GM23338 (cell line): Measurements from ENCODE around the gene FOXJ1. TPM values are rescaled to one million over a fixed set of nuclear protein-coding genes. Genes with fewer than 3 reads are reported as not detected.

Experiments
- ATAC-seq: fragments of 200-7000 bp; cut with Tn5 transposase; 3 replicates; pipeline ENCODE4 v1.9.1; 2020
- DNase-seq: peaks from one replicate; pipeline ENCODE4 v3.0.0-alpha.2; 2015; ENCODE audit warnings: low spot score
- H2AFZ ChIP-seq: fragments of 200-600 bp; sonication (generic); 2 replicates; pipeline ENCODE4 v1.8.0; 2016; ENCODE audit warnings: antibody characterized with exemption, mild to moderate bottlenecking, moderate library complexity
- H3F3A ChIP-seq: fragments of 200-600 bp; sonication (generic); replicated peaks from 2 replicates; pipeline ENCODE4 v1.8.0; 2017; ENCODE audit warnings: antibody characterized with exemption, mixed run types, low read depth
- H3K27ac ChIP-seq: fragments of 200-600 bp; sonication (generic); 2 replicates; pipeline ENCODE4 v1.6.1; 2016; ENCODE audit warnings: low read depth
- H3K27me3 ChIP-seq: fragments of 200-600 bp; sonication (generic); 2 replicates; pipeline ENCODE4 v1.8.0; 2016; ENCODE audit warnings: mild to moderate bottlenecking, mixed run types, moderate library complexity; ENCODE audit not compliant: insufficient read depth
- H3K36me3 ChIP-seq: fragments of 200-600 bp; sonication (generic); 2 replicates; pipeline ENCODE4 v1.8.0; 2016; ENCODE audit warnings: mild to moderate bottlenecking; ENCODE audit not compliant: insufficient read depth
- H3K4me1 ChIP-seq: fragments of 200-600 bp; sonication (generic); 2 replicates; pipeline ENCODE4 v1.8.0; 2016; ENCODE audit warnings: mild to moderate bottlenecking, moderate library complexity; ENCODE audit not compliant: insufficient read depth
- H3K4me2 ChIP-seq: fragments of 200-600 bp; sonication (generic); 2 replicates; pipeline ENCODE4 v1.7.1; 2017; ENCODE audit warnings: mixed run types
- H3K4me3 ChIP-seq: fragments of 200-600 bp; sonication (generic); 2 replicates; pipeline ENCODE4 v1.6.1; 2016; ENCODE audit warnings: mixed run types
- H3K79me2 ChIP-seq: fragments of 200-600 bp; sonication (generic); replicated peaks from 2 replicates; pipeline ENCODE4 v1.8.0; 2017; ENCODE audit warnings: mild to moderate bottlenecking; ENCODE audit not compliant: insufficient read depth
- H3K9me2 ChIP-seq: fragments of 200-600 bp; sonication (generic); 2 replicates; pipeline ENCODE4 v1.8.0; 2017; ENCODE audit not compliant: insufficient read depth
- H4K20me1 ChIP-seq: fragments of 200-600 bp; sonication (generic); replicated peaks from 2 replicates; pipeline ENCODE4 v1.8.0; 2017; ENCODE audit warnings: mild to moderate bottlenecking; ENCODE audit not compliant: insufficient read depth
- H3K27ac Mint-ChIP-seq: 2 replicates; pipeline ENCODE4 v1.8.0; 2020; ENCODE audit warnings: inconsistent platforms, mild to moderate bottlenecking, moderate library complexity, mixed read lengths
- H3K27me3 Mint-ChIP-seq: 3 replicates; pipeline ENCODE4 v1.8.0; 2022; ENCODE audit warnings: low read depth, mild to moderate bottlenecking, moderate library complexity, mixed read lengths, inconsistent platforms; ENCODE audit not compliant: insufficient read depth, poor library complexity
- H3K36me3 Mint-ChIP-seq: 3 replicates; pipeline ENCODE4 v1.8.0; 2021; ENCODE audit warnings: low read depth, mild to moderate bottlenecking, inconsistent platforms, moderate library complexity, mixed read lengths
- H3K4me1 Mint-ChIP-seq: 3 replicates; pipeline ENCODE4 v1.8.0; 2020; ENCODE audit warnings: mild to moderate bottlenecking, inconsistent platforms, mixed read lengths
- H3K4me3 Mint-ChIP-seq: 3 replicates; pipeline ENCODE4 v1.8.0; 2021; ENCODE audit warnings: moderate library complexity, mild to moderate bottlenecking, inconsistent platforms, mixed read lengths
- H3K9me3 Mint-ChIP-seq: 3 replicates; pipeline ENCODE4 v1.8.0; 2020; ENCODE audit warnings: moderate library complexity, mild to moderate bottlenecking, inconsistent platforms, mixed read lengths
- CREB1 ChIP-seq: fragments of 250-450 bp; sonication (Bioruptor Pico); IDR thresholded peaks from 2 replicates; pipeline ENCODE4 v1.5.0; 2020; ENCODE audit warnings: low read depth, mild to moderate bottlenecking, moderate library complexity
- EZH2 ChIP-seq: fragments of 200-600 bp; sonication (generic); IDR thresholded peaks from one replicate; pipeline ENCODE4 v1.8.0; 2017; ENCODE audit warnings: antibody characterized with exemption, mild to moderate bottlenecking, low read depth; ENCODE audit not compliant: unreplicated experiment
- EZH2phosphoT487 ChIP-seq: fragments of 200-600 bp; sonication (generic); IDR thresholded peaks from one replicate; pipeline ENCODE4 v1.8.1; 2018; ENCODE audit warnings: antibody characterized with exemption; ENCODE audit not compliant: unreplicated experiment
- NANOG ChIP-seq: IDR thresholded peaks from 2 replicates; pipeline ENCODE4 v1.6.1; 2016; ENCODE audit warnings: antibody characterized with exemption, borderline replicate concordance
- POLR2AphosphoS5 ChIP-seq: IDR thresholded peaks from 2 replicates; pipeline ENCODE4 v1.6.1; 2016; ENCODE audit warnings: antibody characterized with exemption, low read depth
- REST ChIP-seq: IDR thresholded peaks from one replicate; pipeline ENCODE4 v1.6.1; 2018; ENCODE audit warnings: antibody characterized with exemption; ENCODE audit not compliant: unreplicated experiment
- STAT1 ChIP-seq: IDR thresholded peaks from one replicate; pipeline ENCODE4 v1.6.1; 2016; ENCODE audit warnings: antibody characterized with exemption; ENCODE audit not compliant: unreplicated experiment
- ZNF114 ChIP-seq: fragments of 250-450 bp; sonication (Bioruptor Pico); IDR thresholded peaks from 2 replicates; pipeline ENCODE4 v1.5.0; 2020; ENCODE audit warnings: mild to moderate bottlenecking, moderate library complexity
- polyA plus RNA-seq: library from polyadenylated mRNA; unstranded; fragments of >200 nt; fragmentation: Nextera tagmentation; extraction: Ambion mirVana; gene quantifications from 2 replicates; pipeline ENCODE4 v1.2.1, GENCODE V29; 2016
- total RNA-seq: library from RNA; depleted of rRNA; stranded (reverse); fragments of >200 nt; shearing (Covaris generic); gene quantifications from 2 replicates; pipeline ENCODE4 v1.2.3, GENCODE V29; 2014
- TF ChIP-seq, protein P1 (sequence below): fragments of 250-450 bp; sonication (Bioruptor Pico); IDR thresholded peaks from 2 replicates; pipeline ENCODE4 v1.5.0; 2020; ENCODE audit warnings: mild to moderate bottlenecking, moderate library complexity
- TF ChIP-seq, protein P2 (sequence below): IDR thresholded peaks from 2 replicates; pipeline ENCODE4 v1.6.1; 2016; ENCODE audit warnings: antibody characterized with exemption
- TF ChIP-seq, protein P3 (sequence below), 2 experiments: fragments of 200-600 bp in 1 of 2; sonication (generic) in 1 of 2; conservative IDR thresholded peaks; 2 replicates each; pipeline versions ENCODE4 v1.5.1 to v1.6.1; 2016 to 2017; ENCODE audit warnings: antibody characterized with exemption in 2 of 2, low read depth in 2 of 2, mild to moderate bottlenecking in 2 of 2, moderate library complexity in 1 of 2

FOXJ1 gene
- total and polyA plus RNA-seq, 2 experiments from 2014 or later: 2.3 to 12.3 TPM

DNA sequence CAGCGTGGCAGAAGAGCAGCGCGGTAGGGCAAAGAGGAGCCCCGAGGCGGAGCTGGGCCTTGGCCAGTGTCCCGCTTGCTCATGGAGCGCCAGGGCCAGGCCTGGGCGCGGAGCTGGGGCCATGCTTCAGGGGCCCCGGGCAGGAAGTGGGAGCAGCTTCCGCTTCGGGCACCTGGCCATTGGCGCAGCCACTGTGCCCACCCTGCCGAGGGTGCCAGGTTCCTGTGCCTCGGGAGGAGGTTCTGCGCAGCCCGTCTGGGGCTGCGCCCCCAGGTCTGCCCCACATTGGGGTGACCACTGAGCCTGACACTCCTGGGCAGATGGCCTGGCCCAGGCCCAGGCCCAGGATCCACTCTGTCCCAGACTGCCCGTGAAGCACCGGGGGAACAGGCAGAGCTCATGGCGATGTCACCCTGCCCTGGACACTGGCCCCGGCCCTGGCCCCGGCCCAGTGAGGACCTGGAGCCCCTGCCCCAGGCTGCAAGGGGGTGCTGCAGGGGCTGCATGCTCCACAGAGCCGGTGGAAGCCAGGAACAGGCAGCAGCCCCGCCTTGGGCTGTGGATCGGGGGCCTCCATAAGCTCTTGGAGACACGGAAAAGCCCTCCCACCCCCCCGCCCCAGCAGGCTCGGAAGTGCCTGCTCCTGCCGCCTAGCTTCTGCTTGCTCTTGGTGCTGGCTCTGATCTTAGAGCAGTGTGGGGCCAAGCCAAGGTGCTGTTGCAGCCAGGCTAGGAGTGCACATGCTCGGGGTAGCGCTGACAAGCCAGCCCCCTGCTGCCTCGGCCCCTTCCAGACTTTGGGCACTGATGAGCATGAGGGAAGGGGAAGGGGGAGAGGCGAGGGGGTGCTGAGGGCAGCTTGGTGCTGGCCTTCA is 35.9 kb upstream of the FOXJ1 start (continued):
- TF ChIP-seq, protein P1, sequence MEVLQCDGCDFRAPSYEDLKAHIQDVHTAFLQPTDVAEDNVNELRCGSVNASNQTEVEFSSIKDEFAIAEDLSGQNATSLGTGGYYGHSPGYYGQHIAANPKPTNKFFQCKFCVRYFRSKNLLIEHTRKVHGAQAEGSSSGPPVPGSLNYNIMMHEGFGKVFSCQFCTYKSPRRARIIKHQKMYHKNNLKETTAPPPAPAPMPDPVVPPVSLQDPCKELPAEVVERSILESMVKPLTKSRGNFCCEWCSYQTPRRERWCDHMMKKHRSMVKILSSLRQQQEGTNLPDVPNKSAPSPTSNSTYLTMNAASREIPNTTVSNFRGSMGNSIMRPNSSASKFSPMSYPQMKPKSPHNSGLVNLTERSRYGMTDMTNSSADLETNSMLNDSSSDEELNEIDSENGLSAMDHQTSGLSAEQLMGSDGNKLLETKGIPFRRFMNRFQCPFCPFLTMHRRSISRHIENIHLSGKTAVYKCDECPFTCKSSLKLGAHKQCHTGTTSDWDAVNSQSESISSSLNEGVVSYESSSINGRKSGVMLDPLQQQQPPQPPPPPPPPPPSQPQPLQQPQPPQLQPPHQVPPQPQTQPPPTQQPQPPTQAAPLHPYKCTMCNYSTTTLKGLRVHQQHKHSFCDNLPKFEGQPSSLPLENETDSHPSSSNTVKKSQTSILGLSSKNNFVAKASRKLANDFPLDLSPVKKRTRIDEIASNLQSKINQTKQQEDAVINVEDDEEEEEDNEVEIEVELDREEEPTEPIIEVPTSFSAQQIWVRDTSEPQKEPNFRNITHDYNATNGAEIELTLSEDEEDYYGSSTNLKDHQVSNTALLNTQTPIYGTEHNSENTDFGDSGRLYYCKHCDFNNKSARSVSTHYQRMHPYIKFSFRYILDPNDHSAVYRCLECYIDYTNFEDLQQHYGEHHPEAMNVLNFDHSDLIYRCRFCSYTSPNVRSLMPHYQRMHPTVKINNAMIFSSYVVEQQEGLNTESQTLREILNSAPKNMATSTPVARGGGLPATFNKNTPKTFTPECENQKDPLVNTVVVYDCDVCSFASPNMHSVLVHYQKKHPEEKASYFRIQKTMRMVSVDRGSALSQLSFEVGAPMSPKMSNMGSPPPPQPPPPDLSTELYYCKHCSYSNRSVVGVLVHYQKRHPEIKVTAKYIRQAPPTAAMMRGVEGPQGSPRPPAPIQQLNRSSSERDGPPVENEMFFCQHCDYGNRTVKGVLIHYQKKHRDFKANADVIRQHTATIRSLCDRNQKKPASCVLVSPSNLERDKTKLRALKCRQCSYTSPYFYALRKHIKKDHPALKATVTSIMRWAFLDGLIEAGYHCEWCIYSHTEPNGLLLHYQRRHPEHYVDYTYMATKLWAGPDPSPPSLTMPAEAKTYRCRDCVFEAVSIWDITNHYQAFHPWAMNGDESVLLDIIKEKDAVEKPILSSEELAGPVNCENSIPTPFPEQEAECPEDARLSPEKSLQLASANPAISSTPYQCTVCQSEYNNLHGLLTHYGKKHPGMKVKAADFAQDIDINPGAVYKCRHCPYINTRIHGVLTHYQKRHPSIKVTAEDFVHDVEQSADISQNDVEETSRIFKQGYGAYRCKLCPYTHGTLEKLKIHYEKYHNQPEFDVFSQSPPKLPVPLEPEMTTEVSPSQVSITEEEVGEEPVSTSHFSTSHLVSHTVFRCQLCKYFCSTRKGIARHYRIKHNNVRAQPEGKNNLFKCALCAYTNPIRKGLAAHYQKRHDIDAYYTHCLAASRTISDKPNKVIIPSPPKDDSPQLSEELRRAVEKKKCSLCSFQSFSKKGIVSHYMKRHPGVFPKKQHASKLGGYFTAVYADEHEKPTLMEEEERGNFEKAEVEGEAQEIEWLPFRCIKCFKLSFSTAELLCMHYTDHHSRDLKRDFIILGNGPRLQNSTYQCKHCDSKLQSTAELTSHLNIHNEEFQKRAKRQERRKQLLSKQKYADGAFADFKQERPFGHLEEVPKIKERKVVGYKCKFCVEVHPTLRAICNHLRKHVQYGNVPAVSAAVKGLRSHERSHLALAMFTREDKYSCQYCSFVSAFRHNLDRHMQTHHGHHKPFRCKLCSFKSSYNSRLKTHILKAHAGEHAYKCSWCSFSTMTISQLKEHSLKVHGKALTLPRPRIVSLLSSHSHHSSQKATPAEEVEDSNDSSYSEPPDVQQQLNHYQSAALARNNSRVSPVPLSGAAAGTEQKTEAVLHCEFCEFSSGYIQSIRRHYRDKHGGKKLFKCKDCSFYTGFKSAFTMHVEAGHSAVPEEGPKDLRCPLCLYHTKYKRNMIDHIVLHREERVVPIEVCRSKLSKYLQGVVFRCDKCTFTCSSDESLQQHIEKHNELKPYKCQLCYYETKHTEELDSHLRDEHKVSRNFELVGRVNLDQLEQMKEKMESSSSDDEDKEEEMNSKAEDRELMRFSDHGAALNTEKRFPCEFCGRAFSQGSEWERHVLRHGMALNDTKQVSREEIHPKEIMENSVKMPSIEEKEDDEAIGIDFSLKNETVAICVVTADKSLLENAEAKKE (CRISPR knock-in tag): no peak
- TF ChIP-seq, protein P2, sequence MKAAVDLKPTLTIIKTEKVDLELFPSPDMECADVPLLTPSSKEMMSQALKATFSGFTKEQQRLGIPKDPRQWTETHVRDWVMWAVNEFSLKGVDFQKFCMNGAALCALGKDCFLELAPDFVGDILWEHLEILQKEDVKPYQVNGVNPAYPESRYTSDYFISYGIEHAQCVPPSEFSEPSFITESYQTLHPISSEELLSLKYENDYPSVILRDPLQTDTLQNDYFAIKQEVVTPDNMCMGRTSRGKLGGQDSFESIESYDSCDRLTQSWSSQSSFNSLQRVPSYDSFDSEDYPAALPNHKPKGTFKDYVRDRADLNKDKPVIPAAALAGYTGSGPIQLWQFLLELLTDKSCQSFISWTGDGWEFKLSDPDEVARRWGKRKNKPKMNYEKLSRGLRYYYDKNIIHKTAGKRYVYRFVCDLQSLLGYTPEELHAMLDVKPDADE: no peak

DNA sequence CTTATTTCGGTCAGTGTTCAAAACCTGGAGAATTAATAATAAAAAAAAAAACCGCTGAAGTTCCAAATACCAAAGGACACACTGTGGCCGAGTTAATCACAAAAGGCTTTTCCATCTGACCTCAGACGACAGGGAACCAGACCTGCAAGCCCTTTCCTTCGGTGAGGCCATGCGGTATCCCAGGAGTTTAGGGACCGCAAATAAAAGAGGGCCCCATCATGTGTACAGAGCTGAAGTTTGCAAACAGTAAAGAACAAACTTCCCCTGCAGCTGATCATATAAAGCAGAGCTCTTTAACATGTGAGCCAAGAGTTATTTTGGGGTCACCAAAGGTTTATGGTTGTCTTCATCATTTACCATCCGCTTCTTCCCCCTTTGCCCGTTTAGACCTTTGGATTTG is 33.0 kb upstream of the FOXJ1 start:
- Mint-ChIP-seq H3K27ac (no peak overlapping the region), H3K4me1 (peaks cover 9% of the 10 kb centered on the region), H3K36me3 (no peaks in the 10 kb centered on the region), H3K4me3 (no peak overlapping the region), H3K27me3 (peaks cover 3% of the 10 kb centered on the region), H3K9me3 (no peaks in the 10 kb centered on the region)
- Histone ChIP-seq H3K4me2 (no peak overlapping the region), H3K9me2 (no peaks in the 10 kb centered on the region), H3K4me1 (peaks cover 8% of the 10 kb centered on the region), H3F3A (no peaks in the 10 kb centered on the region; the same call in 1 of the 2 replicates), H2AFZ (0 out of 2 replicates have a peak overlapping the region, but pooled peaks have one; percentile 47), H3K27ac (0 out of 2 replicates have a peak overlapping the region, but pooled peaks have one; percentile 11), H3K36me3 (no peaks in the 10 kb centered on the region), H3K79me2 (no peaks in the 10 kb centered on the region), H3K27me3 (no peaks in the 10 kb centered on the region), H3K4me3 (no peak overlapping the region), H4K20me1 (no peaks in the 10 kb centered on the region)
- ATAC-seq (no peak), DNase-seq (no peak)
- TF ChIP-seq STAT1 (no peak), CREB1 (CRISPR knock-in tag) (no peak), EZH2 (no peak), REST (no peak), NANOG (no peak), EZH2phosphoT487 (no peak), POLR2AphosphoS5 (no peak), ZNF114 (CRISPR knock-in tag) (no peak)
- TF ChIP-seq, protein P3, sequence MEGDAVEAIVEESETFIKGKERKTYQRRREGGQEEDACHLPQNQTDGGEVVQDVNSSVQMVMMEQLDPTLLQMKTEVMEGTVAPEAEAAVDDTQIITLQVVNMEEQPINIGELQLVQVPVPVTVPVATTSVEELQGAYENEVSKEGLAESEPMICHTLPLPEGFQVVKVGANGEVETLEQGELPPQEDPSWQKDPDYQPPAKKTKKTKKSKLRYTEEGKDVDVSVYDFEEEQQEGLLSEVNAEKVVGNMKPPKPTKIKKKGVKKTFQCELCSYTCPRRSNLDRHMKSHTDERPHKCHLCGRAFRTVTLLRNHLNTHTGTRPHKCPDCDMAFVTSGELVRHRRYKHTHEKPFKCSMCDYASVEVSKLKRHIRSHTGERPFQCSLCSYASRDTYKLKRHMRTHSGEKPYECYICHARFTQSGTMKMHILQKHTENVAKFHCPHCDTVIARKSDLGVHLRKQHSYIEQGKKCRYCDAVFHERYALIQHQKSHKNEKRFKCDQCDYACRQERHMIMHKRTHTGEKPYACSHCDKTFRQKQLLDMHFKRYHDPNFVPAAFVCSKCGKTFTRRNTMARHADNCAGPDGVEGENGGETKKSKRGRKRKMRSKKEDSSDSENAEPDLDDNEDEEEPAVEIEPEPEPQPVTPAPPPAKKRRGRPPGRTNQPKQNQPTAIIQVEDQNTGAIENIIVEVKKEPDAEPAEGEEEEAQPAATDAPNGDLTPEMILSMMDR (conservative IDR thresholded peaks at IDR 0.05; ENCODE audit: low read depth in 2 of 2): no peak
